ENCODE results near the gene CIAO3. TPM values are rescaled to one million over a fixed set of nuclear protein-coding genes. Genes with fewer than 3 reads are reported as not detected.

The CIAO3 gene
- total and polyA plus RNA-seq, 10 of the 15 experiments (the other 5 are each of a cell fraction or from before 2014, with no cell fraction given): 1.4 to 37.5 (median 30.8) TPM

DNA sequence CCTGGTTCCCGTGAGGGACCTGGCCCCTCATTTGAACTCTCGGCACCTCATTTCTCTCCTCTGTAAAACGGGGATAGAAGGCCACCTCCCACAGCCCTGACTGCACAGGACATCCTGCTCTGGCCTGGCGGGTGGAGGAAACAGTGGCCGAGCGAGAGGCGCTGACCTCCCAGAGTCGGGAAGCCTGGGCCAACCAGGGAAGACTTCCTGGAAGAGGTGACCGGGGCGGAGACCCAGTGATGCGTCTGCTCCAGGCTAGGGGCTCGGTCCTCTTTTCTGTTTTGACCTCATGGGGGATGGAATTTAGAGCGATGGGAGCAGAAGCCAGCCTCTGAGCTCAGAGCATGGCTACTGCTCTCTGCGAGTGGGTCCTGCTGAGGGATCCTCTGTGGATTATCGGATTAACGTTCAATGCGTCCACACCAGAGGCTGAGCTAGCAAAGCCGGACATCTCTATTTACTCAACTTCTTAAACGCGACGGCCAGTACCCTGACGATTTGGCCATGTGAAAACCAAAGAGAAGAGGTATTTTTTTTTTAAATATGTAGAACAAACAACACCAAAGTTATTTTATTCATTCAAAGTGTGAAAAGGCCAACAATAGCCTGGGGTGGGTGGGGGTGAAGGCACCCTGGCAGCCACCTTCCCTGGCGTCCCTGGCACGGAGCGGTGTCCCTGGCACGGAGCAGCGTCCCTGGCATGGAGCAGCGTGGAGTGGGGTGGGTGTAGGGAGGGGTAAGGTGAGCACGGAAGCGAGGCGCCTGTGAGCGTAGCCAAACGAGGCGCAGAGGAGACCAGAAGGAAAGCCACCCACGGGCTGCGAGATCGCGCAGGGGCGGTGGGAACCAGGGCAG lies 10.6 kb upstream of the CIAO3 start:
- Histone ChIP-seq H3K9me3 (replicated peaks; ENCODE audit: control insufficient read depth, insufficient read depth, low read length) (no peaks in the 10 kb centered on the region), H2AFZ (ENCODE audit: control insufficient read depth, low read depth, low read length) (no peak overlapping the region), H3K4me3 (no peak overlapping the region), H3K27me3 (replicated peaks in 1 of 2; ENCODE audit: control insufficient read depth in 2 of 2, insufficient read depth in 2 of 2, low read length in 1 of 2) (no peaks in the 10 kb centered on the region; a peak in 2 of 4 replicates), H4K20me1 (ENCODE audit: control insufficient read depth, insufficient read depth) (no peaks in the 10 kb centered on the region), H3K4me1 (ENCODE audit: control insufficient read depth, insufficient read depth, low read length) (no peaks in the 10 kb centered on the region), H3K4me2 (ENCODE audit: control insufficient read depth, insufficient read depth) (no peak overlapping the region), H3K27ac (ENCODE audit: control insufficient read depth, insufficient read depth) (no peak overlapping the region), H3K36me3 (ENCODE audit: control insufficient read depth in 2 of 2, insufficient read depth in 2 of 2, low read length in 1 of 2) (no peaks in the 10 kb centered on the region), H3K79me2 (ENCODE audit: control insufficient read depth, insufficient read depth, low read length) (no peaks in the 10 kb centered on the region), H3K9ac (ENCODE audit: control insufficient read depth, insufficient read depth, low read length) (no peak overlapping the region)
- ATAC-seq (no peak), FAIRE-seq (no peak), DNase-seq (ENCODE audit: low read depth, low spot score) (no peak)
- TF ChIP-seq CTCF (IDR thresholded peaks at IDR 0.05 in 2 of 3, conservative IDR thresholded peaks at IDR 0.05 in 1 of 3; ENCODE audit: control insufficient read depth in 2 of 3, extremely low read depth in 1 of 3, insufficient read depth in 1 of 3, low read depth in 3 of 3, low read length in 3 of 3) (no peak), CREB1 (IDR thresholded peaks at IDR 0.05; ENCODE audit: low read depth) (no peak), POLR2AphosphoS5 (IDR thresholded peaks at IDR 0.05; ENCODE audit: low read length) (no peak), NFYB (IDR thresholded peaks at IDR 0.05; ENCODE audit: insufficient read depth, low read depth, low read length) (no peak), PAX5 (IDR thresholded peaks at IDR 0.05; ENCODE audit: borderline replicate concordance, low read depth, low read length) (no peak)
- TF ChIP-seq, protein P1, sequence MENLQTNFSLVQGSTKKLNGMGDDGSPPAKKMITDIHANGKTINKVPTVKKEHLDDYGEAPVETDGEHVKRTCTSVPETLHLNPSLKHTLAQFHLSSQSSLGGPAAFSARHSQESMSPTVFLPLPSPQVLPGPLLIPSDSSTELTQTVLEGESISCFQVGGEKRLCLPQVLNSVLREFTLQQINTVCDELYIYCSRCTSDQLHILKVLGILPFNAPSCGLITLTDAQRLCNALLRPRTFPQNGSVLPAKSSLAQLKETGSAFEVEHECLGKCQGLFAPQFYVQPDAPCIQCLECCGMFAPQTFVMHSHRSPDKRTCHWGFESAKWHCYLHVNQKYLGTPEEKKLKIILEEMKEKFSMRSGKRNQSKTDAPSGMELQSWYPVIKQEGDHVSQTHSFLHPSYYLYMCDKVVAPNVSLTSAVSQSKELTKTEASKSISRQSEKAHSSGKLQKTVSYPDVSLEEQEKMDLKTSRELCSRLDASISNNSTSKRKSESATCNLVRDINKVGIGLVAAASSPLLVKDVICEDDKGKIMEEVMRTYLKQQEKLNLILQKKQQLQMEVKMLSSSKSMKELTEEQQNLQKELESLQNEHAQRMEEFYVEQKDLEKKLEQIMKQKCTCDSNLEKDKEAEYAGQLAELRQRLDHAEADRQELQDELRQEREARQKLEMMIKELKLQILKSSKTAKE (IDR thresholded peaks at IDR 0.05; ENCODE audit: low read depth, poor library complexity, severe bottlenecking): no peak
- CTCF ChIA-PET: interaction anchor here (1.1 kb wide), 1 partner anchor 39 kb away, joined by 7 read pairs; no protein-coding TSS in a partner anchor
- BruUV-seq (replicated peaks): no TSS peak
- WGBS (ENCODE audit: insufficient coverage, insufficient replicate concordance, low lambda C conversion rate, missing lambda C conversion rate): 57% methylated on average over 35 of the region's 39 CpGs
- SMC1A ChIA-PET (ENCODE audit: uncharacterized antibody, unreplicated experiment): no interaction called here
- POLR2A ChIA-PET: interaction anchor here (0.5 to 0.9 kb wide), 2 partner anchors 8 to 10 kb away, joined by 3 read pairs; partner anchors contain the start of gene CIAO3
- RAD21 ChIA-PET (ENCODE audit: unreplicated experiment): no interaction called here
- intact Hi-C loops (cut with micrococcal nuclease; ENCODE audit: unreplicated experiment) (no loop called here), in situ Hi-C loops (cut with MboI) (no loop called here)

Measured in GM12878 (cell line).